Spleen (tissue), 11 donors: ENCODE measurements around the gene SMAD6. TPM values are rescaled to one million over a fixed set of nuclear protein-coding genes. Genes with fewer than 3 reads are reported as not detected.

Experiments used
- DNase-seq: peaks from one replicate; pipeline ENCODE4 v3.0.0-alpha.2; 2020
- H3K27ac ChIP-seq, 8 donors: fragments of 200-600 bp; sonication (generic) in 7 of 8; 1 replicate in 4 of 8; 2 replicates in 4 of 8; pipeline versions ENCODE4 v1.5.0 to v1.8.0; 2016 to 2021; ENCODE audit warnings: inconsistent platforms in 4 of 8, mild to moderate bottlenecking in 4 of 8, moderate library complexity in 1 of 8
- H3K27me3 ChIP-seq, 7 donors: fragments of 200-600 bp; sonication (generic) in 6 of 7; replicated peaks in 1 of 7; 1 replicate in 4 of 7; 2 replicates in 3 of 7; pipeline versions ENCODE4 v1.5.0 to v1.8.0; 2016 to 2021; ENCODE audit warnings: inconsistent platforms in 3 of 7, mild to moderate bottlenecking in 1 of 7
- H3K36me3 ChIP-seq, 6 donors: fragments of 200-600 bp; sonication (generic) in 5 of 6; 1 replicate in 4 of 6; 2 replicates in 2 of 6; pipeline versions ENCODE4 v1.5.0 to v1.8.0; 2016 to 2021; ENCODE audit warnings: inconsistent platforms in 2 of 6
- H3K4me1 ChIP-seq, 6 donors: fragments of 200-600 bp; sonication (generic) in 5 of 6; 1 replicate in 3 of 6; 2 replicates in 3 of 6; pipeline versions ENCODE4 v1.5.0 to v1.8.0; 2016 to 2021; ENCODE audit warnings: inconsistent platforms in 3 of 6
- H3K4me3 ChIP-seq, 8 donors: fragments of 200-600 bp; sonication (generic) in 7 of 8; 1 replicate in 4 of 8; 2 replicates in 4 of 8; pipeline versions ENCODE4 v1.5.0 to v1.8.0; 2016 to 2021; ENCODE audit warnings: inconsistent platforms in 4 of 8, mild to moderate bottlenecking in 4 of 8, moderate library complexity in 2 of 8
- H3K9me3 ChIP-seq, 8 donors: fragments of 200-600 bp; sonication (generic) in 7 of 8; 1 replicate in 4 of 8; 2 replicates in 4 of 8; pipeline versions ENCODE4 v1.5.0 to v1.8.0; 2016 to 2021; ENCODE audit warnings: inconsistent platforms in 4 of 8
- POLR2A ChIP-seq, 3 donors: fragments of 450-650 bp; IDR thresholded peaks; one replicate each; pipeline ENCODE4 v1.5.1; 2017; ENCODE audit warnings: antibody characterized with exemption in 3 of 3, mild to moderate bottlenecking in 1 of 3
- POLR2AphosphoS5 ChIP-seq, 3 donors: sonication (generic); formaldehyde crosslinking; IDR thresholded peaks; one replicate each; pipeline ENCODE4 v1.5.1; 2017; ENCODE audit warnings: antibody characterized with exemption in 3 of 3
- WGBS, 5 donors: extraction: QIAGEN DNeasy Blood & Tissue Kit in 3 of 5; methylation state at CpG; one replicate each; pipeline versions ENCODE4 v1.1.5 to v1.1.7; 2013 to 2018; 5-methylcytosine and 5-hydroxymethylcytosine counted together
- intact Hi-C: fragments of 100-400 bp; cut with DNase I; formaldehyde crosslinking; loops from one replicate; pipeline ENCODE4 v1.15.0; 2023; ENCODE audit warnings: low total_unique reads
- polyA plus RNA-seq, 3 donors: library from polyadenylated mRNA; stranded (reverse); fragments of 200-250 nt; gene quantifications; one replicate each; pipeline ENCODE4 v1.2.1, GENCODE V29; 2013
- total RNA-seq, 7 donors: library from RNA; depleted of rRNA in 3 of 7; stranded (reverse); fragments of >200 nt in 3 of 7; fragmentation: NEBNext Ultra II Directional in 4 of 7; extraction: Animal tissue kit (Norgen Biotek cat#: 25700) in 4 of 7; gene quantifications; one replicate each; pipeline versions ENCODE4 v1.1.0 to v1.2.1, GENCODE V29; 2016 to 2021
- TF ChIP-seq, protein P1 (sequence below), 11 experiments: fragments of 200-600 bp in 7 of 11; fragments of 450-650 bp in 4 of 11; sonication (generic) in 4 of 11; IDR thresholded peaks in 8 of 11; conservative IDR thresholded peaks in 3 of 11; 1 replicate in 7 of 11; 2 replicates in 4 of 11; pipeline versions ENCODE4 v1.4.0 to v1.8.0; 2016 to 2021; ENCODE audit warnings: antibody characterized with exemption in 11 of 11, inconsistent platforms in 4 of 11, mild to moderate bottlenecking in 1 of 11
- donor health status: healthy with polysubstance abuse.
- donor health status: DM: no; HTN: no; CAD: no; lungs with moderate emphysema.
- donor health status: DM: no; HTN: no; CAD: no.
- donor health status: Bipolar disorder and iron deficiency.
- donor health status: healthy.
- donor health status: DM: no; HTN: no; CAD: no.
- donor health status: DM: yes; HTN: yes; CAD: no.

The SMAD6 gene
- total and polyA plus RNA-seq, 10 donors: 0.72 to 14.0 (median 4.8) TPM

DNA sequence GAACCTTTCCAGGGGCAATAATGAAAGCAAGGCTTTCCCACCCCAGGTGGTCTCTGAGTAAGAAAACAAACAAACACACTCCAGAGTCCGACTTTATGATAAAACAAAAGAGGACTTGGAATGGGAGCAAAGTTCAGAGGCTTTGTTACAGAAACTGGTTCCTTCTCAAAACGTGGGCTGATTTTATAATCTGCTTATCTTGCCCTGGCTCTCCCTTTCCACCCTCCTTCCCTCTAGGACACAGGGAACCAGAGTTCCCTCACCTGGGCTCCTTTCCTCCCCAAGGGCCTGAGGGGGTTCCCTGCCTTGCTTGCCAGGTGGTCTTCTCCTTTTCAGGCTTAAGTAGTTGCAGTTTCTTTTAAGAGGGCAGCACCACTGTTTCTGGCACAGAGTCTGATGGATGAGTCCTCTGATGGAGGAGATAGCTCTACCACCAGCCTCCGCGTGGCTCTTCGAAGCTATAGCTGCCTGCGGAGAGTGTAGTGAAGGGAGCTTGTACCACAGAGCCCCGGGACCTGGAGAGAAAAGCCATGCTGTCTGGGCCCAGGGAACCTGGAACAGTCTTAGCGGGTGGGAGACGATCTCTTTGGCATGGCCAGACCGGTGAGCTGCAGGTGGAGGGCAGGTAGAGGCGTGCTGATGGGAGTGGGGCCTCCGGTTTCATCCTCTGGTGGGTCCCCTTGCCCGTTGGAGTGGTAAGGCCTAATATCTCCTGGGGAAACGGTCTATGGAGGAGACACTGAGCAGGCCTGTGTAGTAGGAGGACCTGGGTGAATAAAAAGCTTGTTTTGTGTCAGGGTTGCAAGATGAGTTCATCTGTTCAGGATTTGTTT, 68.7 kb downstream of the SMAD6 start:
- 70 to 92% (median 73%) methylated on average over 14 of the region's 14 CpGs for WGBS, 5 donors
- intact Hi-C loops: loop anchor here (5.0 kb wide), 1 partner anchor 168 kb away; no protein-coding TSS in a partner anchor
- Histone ChIP-seq H3K4me1 (peaks cover 0 to 39% (median 19%) of the 10 kb centered on the region in 6 donors), H3K27me3 (peaks cover 0 to 18% (median 0%) of the 10 kb centered on the region in 7 donors), H3K9me3 (no peaks in the 10 kb centered on the region), H3K4me3 (no peak overlapping the region), H3K27ac (no peak overlapping the region), H3K36me3 (no peaks in the 10 kb centered on the region)
- peak; percentile 28 for DNase-seq
- TF ChIP-seq POLR2A (IDR thresholded peaks at IDR 0.05) (no peak), POLR2AphosphoS5 (IDR thresholded peaks at IDR 0.05) (no peak)
- TF ChIP-seq, protein P1, sequence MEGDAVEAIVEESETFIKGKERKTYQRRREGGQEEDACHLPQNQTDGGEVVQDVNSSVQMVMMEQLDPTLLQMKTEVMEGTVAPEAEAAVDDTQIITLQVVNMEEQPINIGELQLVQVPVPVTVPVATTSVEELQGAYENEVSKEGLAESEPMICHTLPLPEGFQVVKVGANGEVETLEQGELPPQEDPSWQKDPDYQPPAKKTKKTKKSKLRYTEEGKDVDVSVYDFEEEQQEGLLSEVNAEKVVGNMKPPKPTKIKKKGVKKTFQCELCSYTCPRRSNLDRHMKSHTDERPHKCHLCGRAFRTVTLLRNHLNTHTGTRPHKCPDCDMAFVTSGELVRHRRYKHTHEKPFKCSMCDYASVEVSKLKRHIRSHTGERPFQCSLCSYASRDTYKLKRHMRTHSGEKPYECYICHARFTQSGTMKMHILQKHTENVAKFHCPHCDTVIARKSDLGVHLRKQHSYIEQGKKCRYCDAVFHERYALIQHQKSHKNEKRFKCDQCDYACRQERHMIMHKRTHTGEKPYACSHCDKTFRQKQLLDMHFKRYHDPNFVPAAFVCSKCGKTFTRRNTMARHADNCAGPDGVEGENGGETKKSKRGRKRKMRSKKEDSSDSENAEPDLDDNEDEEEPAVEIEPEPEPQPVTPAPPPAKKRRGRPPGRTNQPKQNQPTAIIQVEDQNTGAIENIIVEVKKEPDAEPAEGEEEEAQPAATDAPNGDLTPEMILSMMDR (IDR thresholded peaks at IDR 0.05 in 8 of 11, conservative IDR thresholded peaks at IDR 0.05 in 3 of 11): no peak

DNA sequence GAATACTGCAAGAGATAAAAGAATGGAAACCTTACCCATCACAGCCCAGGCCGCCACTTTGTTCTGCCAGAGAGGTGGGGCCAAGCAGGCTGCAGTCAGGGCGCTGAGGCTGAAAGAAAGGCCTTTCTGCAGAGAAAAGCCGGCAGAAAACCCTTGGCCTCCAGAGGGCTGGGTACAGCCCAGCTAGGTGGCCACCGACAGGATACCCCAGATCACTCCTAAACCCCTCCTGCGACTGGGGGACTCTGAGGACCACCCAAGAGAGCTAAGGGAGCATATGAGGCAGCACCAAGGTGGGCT, 69.3 kb downstream of the SMAD6 start:
- H3K4me3 ChIP-seq: no peak overlapping the region
- H3K9me3 ChIP-seq: no peaks in the 10 kb centered on the region
- TF ChIP-seq POLR2A (IDR thresholded peaks at IDR 0.05): no peak
- TF ChIP-seq, protein P1 (IDR thresholded peaks at IDR 0.05 in 8 of 11, conservative IDR thresholded peaks at IDR 0.05 in 3 of 11): no peak
- TF ChIP-seq POLR2AphosphoS5 (IDR thresholded peaks at IDR 0.05): no peak
- intact Hi-C loops: loop anchor here (5.0 kb wide), 1 partner anchor 169 kb away; no protein-coding TSS in a partner anchor
- no peak for DNase-seq
- peaks cover 0 to 34% (median 15%) of the 10 kb centered on the region in 6 donors for H3K4me1 ChIP-seq
- peaks cover 0 to 12% (median 0%) of the 10 kb centered on the region in 7 donors for H3K27me3 ChIP-seq
- 66 to 89% (median 72%) methylated on average over 4 to 5 of the region's 5 CpGs for WGBS, 5 donors
- H3K36me3 ChIP-seq: no peaks in the 10 kb centered on the region
- no peak overlapping the region for H3K27ac ChIP-seq

DNA sequence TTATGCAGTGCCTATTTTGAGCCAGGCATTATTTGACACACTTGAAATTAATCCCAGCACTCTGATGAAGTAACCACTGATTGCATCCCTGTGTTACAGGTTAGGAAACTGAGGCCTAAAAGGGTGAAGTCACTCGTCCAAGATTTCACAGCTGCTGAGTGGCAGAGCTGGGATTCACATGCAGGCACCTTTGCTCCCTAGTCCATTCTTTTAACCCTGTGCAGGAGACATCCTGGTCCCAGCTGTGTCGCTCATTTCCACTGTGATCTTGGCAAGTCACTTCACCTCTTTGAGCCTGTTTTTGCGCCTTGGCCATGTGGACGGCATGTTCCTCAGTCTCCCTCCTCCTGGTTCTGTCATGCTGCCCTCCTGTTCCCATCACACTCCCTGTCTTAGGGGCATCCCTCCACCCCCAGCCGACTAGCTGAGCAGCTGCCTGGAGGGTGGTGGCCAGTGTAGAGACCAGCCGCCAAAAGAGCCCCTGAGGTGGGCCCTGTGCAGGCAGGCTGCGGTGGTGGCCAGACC, 70.6 kb downstream of the SMAD6 start:
- DNase-seq: peak; percentile 59
- Histone ChIP-seq H3K27me3 (no peaks in the 10 kb centered on the region), H3K36me3 (no peaks in the 10 kb centered on the region), H3K4me3 (no peak overlapping the region), H3K27ac (peak overlapping the region in 4 of 8 donors; percentile 24 to 47 (median 36)), H3K4me1 (peaks cover 0 to 36% (median 13%) of the 10 kb centered on the region in 6 donors), H3K9me3 (no peaks in the 10 kb centered on the region)
- 53 to 71% (median 56%) methylated on average over 7 of the region's 7 CpGs for WGBS, 5 donors
- TF ChIP-seq POLR2AphosphoS5 (IDR thresholded peaks at IDR 0.05) (no peak), POLR2A (IDR thresholded peaks at IDR 0.05) (no peak)
- TF ChIP-seq, protein P1 (IDR thresholded peaks at IDR 0.05 in 8 of 11, conservative IDR thresholded peaks at IDR 0.05 in 3 of 11): no peak
- intact Hi-C loops: loop anchor here (5.0 kb wide), 1 partner anchor 170 kb away; no protein-coding TSS in a partner anchor
